Ovary (tissue), 9 donors: Measurements from ENCODE around the gene AKAP8L. TPM values are rescaled to one million over a fixed set of nuclear protein-coding genes. Genes with fewer than 3 reads are reported as not detected.

Source experiments
- DNase-seq, 5 donors: peaks; one replicate each; pipeline ENCODE4 v3.0.0-alpha.2; 2019 to 2020
- H3K27ac ChIP-seq, 2 donors: fragments of 200-600 bp; one replicate each; pipeline versions ENCODE4 v1.5.1 to v1.8.0; 2019 to 2022
- H3K27me3 ChIP-seq: fragments of 200-600 bp; one replicate; pipeline ENCODE4 v1.8.0; 2022
- H3K36me3 ChIP-seq: fragments of 200-600 bp; sonication (generic); one replicate; pipeline ENCODE4 v1.5.1; 2019
- H3K4me1 ChIP-seq: one replicate; pipeline ENCODE4 v1.8.1; 2013; ENCODE audit warnings: mild to moderate bottlenecking, moderate library complexity; ENCODE audit not compliant: insufficient read depth
- H3K4me3 ChIP-seq: fragments of 200-600 bp; sonication (generic); one replicate; pipeline ENCODE4 v1.5.1; 2017
- H3K9me3 ChIP-seq, 2 donors: fragments of 200-600 bp in 1 of 2; sonication (generic) in 1 of 2; one replicate each; pipeline versions ENCODE4 v1.5.1 to v1.8.1; 2013 to 2019; ENCODE audit warnings: mild to moderate bottlenecking in 1 of 2, moderate library complexity in 1 of 2
- CTCF ChIP-seq, 3 donors: fragments of 450-650 bp in 2 of 3; fragments of 200-600 bp in 1 of 3; IDR thresholded peaks; one replicate each; pipeline versions ENCODE4 v1.5.1 to v1.8.0; 2016 to 2022; ENCODE audit warnings: antibody characterized with exemption in 3 of 3, mild to moderate bottlenecking in 1 of 3
- EP300 ChIP-seq: sonication (generic); formaldehyde crosslinking; IDR thresholded peaks from one replicate; pipeline ENCODE4 v1.6.1; 2017; ENCODE audit warnings: antibody characterized with exemption
- POLR2A ChIP-seq: fragments of 450-650 bp; IDR thresholded peaks from one replicate; pipeline ENCODE4 v1.6.1; 2017; ENCODE audit warnings: antibody characterized with exemption, mild to moderate bottlenecking, moderate library complexity
- WGBS, 3 donors: extraction: QIAGEN DNeasy Blood & Tissue Kit in 1 of 3; methylation state at CpG; one replicate each; pipeline versions ENCODE4 v1.1.5 to v1.1.7; 2013 to 2017; 5-methylcytosine and 5-hydroxymethylcytosine counted together
- intact Hi-C, 4 donors: fragments of 100-400 bp; cut with DNase I; formaldehyde crosslinking; loops; one replicate each; pipeline versions ENCODE4 v1.11.0 to v1.15.1; 2022 to 2023
- polyA plus RNA-seq, 2 donors: library from polyadenylated mRNA; stranded (reverse); fragments of 200-250 nt in 1 of 2; fragments of 350-450 nt in 1 of 2; fragmentation: Illumina TruSeq in 1 of 2; extraction: RNeasy Lipid Tissue Mini Kit (QIAGEN cat#74804) in 1 of 2; gene quantifications; one replicate each; pipeline ENCODE4 v1.2.3, GENCODE V29; 2013 to 2014
- total RNA-seq, 7 donors: library from RNA; depleted of rRNA in 2 of 7; stranded (reverse); fragments of >200 nt in 2 of 7; fragmentation: NEBNext Ultra II Directional in 3 of 7; extraction: Animal tissue kit (Norgen Biotek cat#: 25700) in 3 of 7; gene quantifications; one replicate each; pipeline versions ENCODE4 v1.1.0 to v1.2.4, GENCODE V29; 2016 to 2023
- donor health status: DM: no; HTN: no; CAD: no; lungs with moderate emphysema.
- donor health status: DM: no; HTN: no; CAD: no.
- donor health status: Bipolar disorder and iron deficiency.
- donor health status: DM: yes; HTN: yes; CAD: no.
- donor health status: DM: no; HTN: no; CAD: no.
- donor health status: DM: yes; HTN: yes; CAD: no.

The AKAP8L gene
- total and polyA plus RNA-seq, 9 donors = 70.3 to 121 (median 93.0) TPM

GRCh38 chr19:15399635-15400034 is 19.2 kb downstream of the AKAP8L start:
- no peak for DNase-seq
- intact Hi-C loops = no loop called here
- H3K27me3 ChIP-seq = no peaks in the 10 kb centered on the region
- 90 to 94% (median 91%) methylated on average over 14 of the region's 14 CpGs for WGBS, 3 donors
- H3K36me3 ChIP-seq = no peaks in the 10 kb centered on the region
- H3K4me1 ChIP-seq = peaks cover 15% of the 10 kb centered on the region
- no peaks in the 10 kb centered on the region for H3K9me3 ChIP-seq
- H3K4me3 ChIP-seq = no peak overlapping the region
- TF ChIP-seq EP300 (no peak), CTCF (IDR thresholded peaks at IDR 0.05) (no peak), POLR2A (no peak)
- H3K27ac ChIP-seq = no peak overlapping the region

- H3K4me3 ChIP-seq = no peak overlapping the region
These were observed 19.6 kb downstream of the AKAP8L start for GRCh38 chr19:15399234-15399515.

GRCh38 chr19:15398501-15399233 is 20.1 kb downstream of the AKAP8L start:
- H3K4me1 ChIP-seq = peaks cover 7% of the 10 kb centered on the region
- DNase-seq = no peak
- intact Hi-C loops = no loop called here
- no peak overlapping the region for H3K4me3 ChIP-seq
- no peaks in the 10 kb centered on the region for H3K36me3 ChIP-seq
- H3K27me3 ChIP-seq = no peaks in the 10 kb centered on the region
- no peak for TF ChIP-seq EP300
- no peak for TF ChIP-seq CTCF (IDR thresholded peaks at IDR 0.05)
- TF ChIP-seq POLR2A = no peak
- no peak overlapping the region for H3K27ac ChIP-seq
- H3K9me3 ChIP-seq = no peaks in the 10 kb centered on the region
- 83 to 87% (median 84%) methylated on average over 44 to 50 of the region's 50 CpGs for WGBS, 3 donors

More at GRCh38 chr19:15399234-15399515, 19.6 kb downstream of the AKAP8L start:
- DNase-seq = no peak
- no peaks in the 10 kb centered on the region for H3K27me3 ChIP-seq
- no peak for TF ChIP-seq EP300
- no peak for TF ChIP-seq POLR2A
- TF ChIP-seq CTCF (IDR thresholded peaks at IDR 0.05) = no peak
- no peaks in the 10 kb centered on the region for H3K36me3 ChIP-seq
- intact Hi-C loops = no loop called here
- WGBS, 3 donors = 93 to 95% (median 93%) methylated on average over 8 of the region's 8 CpGs
- no peak overlapping the region for H3K27ac ChIP-seq
- no peaks in the 10 kb centered on the region for H3K9me3 ChIP-seq
- H3K4me1 ChIP-seq = peaks cover 11% of the 10 kb centered on the region

- no peaks in the 10 kb centered on the region for H3K4me1 ChIP-seq
- H3K27ac ChIP-seq = no peak overlapping the region
- WGBS, 3 donors = 77 to 84% (median 83%) methylated on average over 11 of the region's 11 CpGs
- TF ChIP-seq EP300 (no peak), POLR2A (no peak), CTCF (IDR thresholded peaks at IDR 0.05) (no peak)
- H3K9me3 ChIP-seq = no peaks in the 10 kb centered on the region
- H3K4me3 ChIP-seq = no peak overlapping the region
- DNase-seq = no peak
- H3K27me3 ChIP-seq = no peaks in the 10 kb centered on the region
- intact Hi-C loops = no loop called here
- H3K36me3 ChIP-seq = no peaks in the 10 kb centered on the region
These were observed 21.0 kb downstream of the AKAP8L start for GRCh38 chr19:15397782-15398181.
